Activated CD4-positive, CD25-positive, alpha-beta regulatory T cell treated with anti-CD3 and anti-CD28 coated beads, Interleukin-2, amount 50 U/mL, for 16 hours (primary cell): ENCODE measurements around the gene GOLGA8G.
"Not testable (repeated sequence)": the region's sequence is repeated elsewhere in the genome, so short reads cannot be mapped to it uniquely, and the experiment has no call there.

Experiments
- DNase-seq: peaks from one replicate; pipeline ENCODE4 v3.0.0-alpha.2; 2020; ENCODE audit warnings: low read depth, low spot score

Gene GOLGA8G

GRCh38 chr15:28532954-28533353 is at the start of gene GOLGA8G:
Gene GOLGA8G, minus strand, starts transcription at chr15:28532971. Its CDS starts 62 bp downstream, at chr15:28532909.
- DNase-seq = not testable (repeated sequence)

- not testable (repeated sequence) for DNase-seq
Measured at GRCh38 chr15:28573351-28573750, 40.6 kb upstream of the GOLGA8G start.

- not testable (repeated sequence) for DNase-seq
Measured at GRCh38 chr15:28553268-28553667, 20.5 kb upstream of the GOLGA8G start, which contains the start of gene GOLGA6L25. Gene GOLGA6L25, plus strand, starts transcription at chr15:28553568. Its CDS starts 61 bp downstream, at chr15:28553629.

GRCh38 chr15:28515208-28515607 is 17.6 kb downstream of the GOLGA8G start:
- not testable (repeated sequence) for DNase-seq

- not testable (repeated sequence) for DNase-seq
Measured at GRCh38 chr15:28514128-28514527, 18.6 kb downstream of the GOLGA8G start.

GRCh38 chr15:28508217-28508889 is 24.4 kb downstream of the GOLGA8G start:
- DNase-seq = not testable (repeated sequence)

GRCh38 chr15:28481340-28481739 is 51.4 kb downstream of the GOLGA8G start:
- DNase-seq = not testable (repeated sequence)
